CD4-positive, alpha-beta memory T cell (primary cell): ENCODE results near the gene PSD. TPM values are rescaled to one million over a fixed set of nuclear protein-coding genes. Genes with fewer than 3 reads are reported as not detected.

Experiments
- CTCF ChIA-PET: fragments of 350-600 bp; sonication (Branson Sonifier 250); formaldehyde crosslinking; loops from one replicate; lab custom pipeline; 2021; ENCODE audit warnings: inconsistent platforms; ENCODE audit not compliant: partially characterized antibody; lab: Charles Lee
- POLR2A ChIA-PET: fragments of 350-600 bp; sonication (Branson Sonifier 250); formaldehyde crosslinking; loops from one replicate; lab custom pipeline; 2021; ENCODE audit not compliant: partially characterized antibody; lab: Charles Lee
- DNase-seq, 5 donors: peaks; one replicate each; pipeline versions ENCODE4 v3.0.0 to v3.0.0-alpha.2; 2020 to 2022; ENCODE audit warnings: mixed read lengths in 1 of 5
- H3K27ac ChIP-seq: one replicate; pipeline ENCODE4 v1.7.0; 2013; ENCODE audit warnings: low read depth, low read length
- H3K27me3 ChIP-seq: 2 replicates; pipeline ENCODE4 v1.7.0; 2013; ENCODE audit warnings: mild to moderate bottlenecking, low read length, moderate library complexity; ENCODE audit not compliant: insufficient read depth
- H3K36me3 ChIP-seq: 2 replicates; pipeline ENCODE4 v1.7.0; 2013; ENCODE audit warnings: mild to moderate bottlenecking, low read length, moderate library complexity; ENCODE audit not compliant: insufficient read depth
- H3K4me1 ChIP-seq: 2 replicates; pipeline ENCODE4 v1.7.0; 2013; ENCODE audit warnings: mild to moderate bottlenecking, low read length, moderate library complexity; ENCODE audit not compliant: insufficient read depth
- H3K4me3 ChIP-seq, 2 donors: one replicate each; pipeline ENCODE4 v1.7.0; 2013; ENCODE audit warnings: low read length in 2 of 2, mild to moderate bottlenecking in 1 of 2
- H3K9me3 ChIP-seq, 2 donors: one replicate each; pipeline ENCODE4 v1.7.0; 2013; ENCODE audit warnings: low read length in 2 of 2, control low read depth in 1 of 2; ENCODE audit not compliant: control insufficient read depth in 1 of 2
- H3K27ac Mint-ChIP-seq, 7 donors: one replicate each; pipeline ENCODE4 v1.8.0; 2020 to 2021; ENCODE audit warnings: mixed read lengths in 7 of 7, mild to moderate bottlenecking in 6 of 7, inconsistent platforms in 3 of 7, moderate library complexity in 3 of 7
- H3K27me3 Mint-ChIP-seq, 2 donors: one replicate each; pipeline ENCODE4 v1.8.0; 2020 to 2021; ENCODE audit warnings: mixed read lengths in 2 of 2
- H3K36me3 Mint-ChIP-seq, 2 donors: one replicate each; pipeline ENCODE4 v1.8.0; 2020 to 2021; ENCODE audit warnings: mixed read lengths in 2 of 2, inconsistent platforms in 1 of 2, mild to moderate bottlenecking in 1 of 2
- H3K4me1 Mint-ChIP-seq, 4 donors: one replicate each; pipeline ENCODE4 v1.8.0; 2020 to 2021; ENCODE audit warnings: mixed read lengths in 4 of 4, mild to moderate bottlenecking in 1 of 4
- H3K4me3 Mint-ChIP-seq, 8 donors: one replicate each; pipeline ENCODE4 v1.8.0; 2020 to 2021; ENCODE audit warnings: mixed read lengths in 8 of 8, mild to moderate bottlenecking in 7 of 8, moderate library complexity in 6 of 8, inconsistent platforms in 3 of 8
- H3K9me3 Mint-ChIP-seq, 8 donors: one replicate each; pipeline ENCODE4 v1.8.0; 2020 to 2021; ENCODE audit warnings: mixed read lengths in 8 of 8, mild to moderate bottlenecking in 5 of 8, inconsistent platforms in 3 of 8, moderate library complexity in 1 of 8
- intact Hi-C: fragments of 100-400 bp; cut with micrococcal nuclease; formaldehyde crosslinking; loops from one replicate; pipeline ENCODE4 v1.15.1; 2023
- polyA plus RNA-seq, 2 donors: library from polyadenylated mRNA; unstranded; fragments of 300-500 nt; fragmentation: Illumina TruSeq; gene quantifications; one replicate each; pipeline ENCODE4 v1.2.3, GENCODE V29; 2021
- total RNA-seq, 2 experiments: library from RNA; stranded (reverse); gene quantifications; one replicate each; pipeline ENCODE4 v1.2.3, GENCODE V29; 2021

PSD gene
- total and polyA plus RNA-seq, 4 experiments from 2014 or later, result 2.1 to 5.4 (median 3.8) TPM

GRCh38 chr10:102399217-102400021 lies 19.2 kb downstream of the PSD start:
- ChIA-PET POLR2A (interaction anchor here (0.8 to 8.3 kb wide), 16 partner anchors 10 to 247 kb away, joined by 3 to 122 read pairs (median 6); partner anchors contain the start of genes ACTR1A, C10orf95, CUEDC2 and FBXL15), CTCF (interaction anchor here (0.6 to 10.3 kb wide), 36 partner anchors 8 to 287 kb away, joined by 3 to 88 read pairs (median 4); partner anchors contain the start of genes ACTR1A, C10orf95, CUEDC2 and ELOVL3)
- Histone ChIP-seq H3K27me3 (no peaks in the 10 kb centered on the region), H3K36me3 (peaks cover 38% of the 10 kb centered on the region), H3K4me1 (peaks cover 44% of the 10 kb centered on the region), H3K27ac (peak overlapping the region; percentile 100), H3K4me3 (peak overlapping the region in 1 of 2 donors; percentile 49), H3K9me3 (no peaks in the 10 kb centered on the region)
- intact Hi-C loops, result loop anchor here (1.0 to 5.0 kb wide), 5 partner anchors 22 to 518 kb away; partner anchors contain the start of gene CNNM2
- Mint-ChIP-seq H3K27ac (peak overlapping the region; percentile 89 to 100 (median 100)), H3K27me3 (no peaks in the 10 kb centered on the region), H3K4me1 (peaks cover 19 to 68% (median 32%) of the 10 kb centered on the region in 4 donors), H3K36me3 (peaks cover 7 to 59% of the 10 kb centered on the region in 2 donors), H3K9me3 (peaks cover 0 to 2% (median 0%) of the 10 kb centered on the region in 8 donors), H3K4me3 (peak overlapping the region; percentile 53 to 81 (median 74))
- DNase-seq, result peak; percentile 86 to 90 (median 87)

DNA sequence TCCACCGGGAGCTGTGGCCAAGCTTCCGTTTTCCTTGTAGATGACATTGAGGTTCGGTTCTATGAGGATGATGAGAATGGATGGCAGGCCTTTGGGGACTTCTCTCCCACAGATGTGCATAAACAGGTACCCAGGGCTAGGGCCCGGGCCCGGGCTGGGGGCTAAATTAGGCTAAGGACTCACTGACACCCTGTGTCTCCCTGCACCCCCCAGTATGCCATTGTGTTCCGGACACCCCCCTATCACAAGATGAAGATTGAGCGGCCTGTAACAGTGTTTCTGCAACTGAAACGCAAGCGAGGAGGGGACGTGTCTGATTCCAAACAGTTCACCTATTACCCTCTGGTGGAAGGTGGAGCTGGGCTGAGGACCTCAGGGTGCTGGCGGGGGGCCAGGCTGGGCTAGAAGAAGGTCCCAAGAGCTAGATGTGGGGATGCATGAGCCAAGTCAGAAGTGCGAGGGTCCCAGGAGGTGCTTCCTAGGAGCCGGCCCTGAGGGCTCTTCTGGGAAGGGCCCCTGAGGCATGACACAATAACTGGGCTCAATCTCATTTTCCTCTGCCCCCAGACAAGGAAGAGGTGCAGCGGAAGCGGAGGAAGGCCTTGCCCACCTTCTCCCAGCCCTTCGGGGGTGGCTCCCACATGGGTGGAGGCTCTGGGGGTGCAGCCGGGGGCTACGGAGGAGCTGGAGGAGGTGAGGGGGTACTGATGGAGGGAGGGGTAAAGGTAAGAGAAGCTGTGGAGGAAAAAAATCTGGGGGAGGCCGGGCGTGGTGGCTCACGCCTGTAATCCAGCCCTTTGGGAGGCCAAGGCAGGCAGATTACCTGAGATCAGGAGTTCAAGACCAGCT lies 20.2 kb downstream of the PSD start:
- Mint-ChIP-seq H3K9me3 (peaks cover 0 to 2% (median 0%) of the 10 kb centered on the region in 8 donors), H3K36me3 (peaks cover 7 to 57% of the 10 kb centered on the region in 2 donors), H3K27ac (peak overlapping the region; percentile 93 to 100 (median 100)), H3K27me3 (no peaks in the 10 kb centered on the region), H3K4me1 (peaks cover 19 to 73% (median 35%) of the 10 kb centered on the region in 4 donors), H3K4me3 (peak overlapping the region; percentile 51 to 81 (median 66))
- peak in 1 of 5 donors; percentile 41 for DNase-seq
- H3K27me3 ChIP-seq, result no peaks in the 10 kb centered on the region
- H3K36me3 ChIP-seq, result peaks cover 38% of the 10 kb centered on the region
- POLR2A ChIA-PET, result interaction anchor here (0.8 to 8.3 kb wide), 11 partner anchors 17 to 229 kb away, joined by 3 to 122 read pairs (median 6); partner anchors contain the start of genes ACTR1A, C10orf95, CUEDC2 and FBXL15
- H3K9me3 ChIP-seq, result no peaks in the 10 kb centered on the region
- peak overlapping the region; percentile 100 for H3K27ac ChIP-seq
- CTCF ChIA-PET, result interaction anchor here (0.8 to 10.3 kb wide), 23 partner anchors 11 to 263 kb away, joined by 3 to 88 read pairs (median 6); partner anchors contain the start of genes ACTR1A, C10orf95, CUEDC2 and FBXL15
- H3K4me1 ChIP-seq, result peaks cover 48% of the 10 kb centered on the region
- H3K4me3 ChIP-seq, result no peak overlapping the region
- intact Hi-C loops, result loop anchor here (1.0 to 5.0 kb wide), 5 partner anchors 23 to 519 kb away; partner anchors contain the start of gene CNNM2

GRCh38 chr10:102397222-102398171 lies 21.1 kb downstream of the PSD start:
- peaks cover 23 to 79% (median 41%) of the 10 kb centered on the region in 4 donors for H3K4me1 Mint-ChIP-seq

DNA sequence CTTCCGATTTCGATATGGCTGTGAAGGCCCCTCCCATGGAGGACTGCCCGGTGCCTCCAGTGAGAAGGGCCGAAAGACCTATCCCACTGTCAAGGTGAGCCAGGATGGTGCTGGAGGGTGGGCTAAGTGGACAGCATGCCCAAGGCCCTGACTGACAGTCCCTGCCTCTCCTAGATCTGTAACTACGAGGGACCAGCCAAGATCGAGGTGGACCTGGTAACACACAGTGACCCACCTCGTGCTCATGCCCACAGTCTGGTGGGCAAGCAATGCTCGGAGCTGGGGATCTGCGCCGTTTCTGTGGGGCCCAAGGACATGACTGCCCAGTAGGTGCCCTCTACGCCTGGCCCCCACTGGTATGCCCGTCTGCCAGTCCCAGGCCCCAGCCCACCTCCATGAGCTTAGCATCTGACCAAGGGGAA lies 21.8 kb downstream of the PSD start:
- Histone ChIP-seq H3K27ac (peak overlapping the region; percentile 100), H3K4me1 (peaks cover 53% of the 10 kb centered on the region), H3K4me3 (peak overlapping the region; percentile 50 to 97), H3K27me3 (no peaks in the 10 kb centered on the region), H3K36me3 (peaks cover 34% of the 10 kb centered on the region), H3K9me3 (no peaks in the 10 kb centered on the region)
- POLR2A ChIA-PET, result interaction anchor here (0.6 to 8.3 kb wide), 8 partner anchors 8 to 248 kb away, joined by 3 to 122 read pairs (median 23); partner anchors contain the start of genes ACTR1A, C10orf95, CUEDC2 and FBXL15
- peak overlapping the region; percentile 94 to 98 (median 96) for H3K4me3 Mint-ChIP-seq
- peaks cover 23 to 76% (median 41%) of the 10 kb centered on the region in 4 donors for H3K4me1 Mint-ChIP-seq
- DNase-seq, result no peak
- peaks cover 0 to 2% (median 0%) of the 10 kb centered on the region in 8 donors for H3K9me3 Mint-ChIP-seq
- no peaks in the 10 kb centered on the region for H3K27me3 Mint-ChIP-seq
- CTCF ChIA-PET, result interaction anchor here (2.0 to 10.3 kb wide), 4 partner anchors 13 to 166 kb away, joined by 7 to 88 read pairs (median 32); partner anchors contain the start of gene FBXL15
- intact Hi-C loops, result loop anchor here (5.0 kb wide), 1 partner anchor 521 kb away; the partner anchor contains the start of gene CNNM2
- H3K36me3 Mint-ChIP-seq, result peaks cover 7 to 52% of the 10 kb centered on the region in 2 donors
- H3K27ac Mint-ChIP-seq, result peak overlapping the region; percentile 98 to 100 (median 100)

More at GRCh38 chr10:102397222-102398171, 21.1 kb downstream of the PSD start:
- no peak overlapping the region for H3K4me3 ChIP-seq
- no peak for DNase-seq
- Mint-ChIP-seq H3K4me3 (peak overlapping the region; percentile 50 to 98 (median 96)), H3K27ac (peak overlapping the region; percentile 98 to 100 (median 100)), H3K9me3 (peaks cover 0 to 2% (median 0%) of the 10 kb centered on the region in 8 donors), H3K27me3 (no peaks in the 10 kb centered on the region), H3K36me3 (peaks cover 7 to 58% of the 10 kb centered on the region in 2 donors)
- H3K36me3 ChIP-seq, result peaks cover 38% of the 10 kb centered on the region
- no peaks in the 10 kb centered on the region for H3K9me3 ChIP-seq
- ChIA-PET POLR2A (interaction anchor here (0.8 to 8.3 kb wide), 8 partner anchors 18 to 247 kb away, joined by 4 to 122 read pairs (median 12); partner anchors contain the start of genes C10orf95, CUEDC2, FBXL15 and TRIM8), CTCF (interaction anchor here (1.0 to 10.3 kb wide), 11 partner anchors 12 to 262 kb away, joined by 3 to 88 read pairs (median 7); partner anchors contain the start of genes C10orf95, CUEDC2 and FBXL15)
- peaks cover 53% of the 10 kb centered on the region for H3K4me1 ChIP-seq
- peak overlapping the region; percentile 100 for H3K27ac ChIP-seq
- intact Hi-C loops, result loop anchor here (5.0 kb wide), 1 partner anchor 520 kb away; the partner anchor contains the start of gene CNNM2
- no peaks in the 10 kb centered on the region for H3K27me3 ChIP-seq

- DNase-seq, result no peak
- Mint-ChIP-seq H3K27ac (peak overlapping the region; percentile 98 to 100 (median 100)), H3K36me3 (peaks cover 7 to 52% of the 10 kb centered on the region in 2 donors), H3K9me3 (peaks cover 0 to 2% (median 0%) of the 10 kb centered on the region in 8 donors), H3K27me3 (no peaks in the 10 kb centered on the region), H3K4me3 (peak overlapping the region; percentile 94 to 98 (median 96)), H3K4me1 (peaks cover 23 to 76% (median 41%) of the 10 kb centered on the region in 4 donors)
- ChIA-PET CTCF (interaction anchor here (2.0 to 10.3 kb wide), 3 partner anchors 13 to 166 kb away, joined by 7 to 88 read pairs (median 48); no protein-coding TSS in a partner anchor), POLR2A (interaction anchor here (0.6 to 8.3 kb wide), 10 partner anchors 9 to 277 kb away, joined by 3 to 122 read pairs (median 4); partner anchors contain the start of genes ACTR1A, C10orf95, FBXL15 and SUFU)
- peaks cover 53% of the 10 kb centered on the region for H3K4me1 ChIP-seq
- intact Hi-C loops, result loop anchor here (5.0 kb wide), 1 partner anchor 521 kb away; the partner anchor contains the start of gene CNNM2
- H3K4me3 ChIP-seq, result peak overlapping the region; percentile 50 to 97
- H3K36me3 ChIP-seq, result peaks cover 29% of the 10 kb centered on the region
- H3K9me3 ChIP-seq, result no peaks in the 10 kb centered on the region
- H3K27ac ChIP-seq, result peak overlapping the region; percentile 100
- no peaks in the 10 kb centered on the region for H3K27me3 ChIP-seq
Observed at GRCh38 chr10:102396317-102396650, 22.3 kb downstream of the PSD start.
